CD4-positive, alpha-beta T cell treated with Interleukin-4 for 1 hour (primary cell): ENCODE data around the gene HIP1.
"Not testable (repeated sequence)": the region's sequence is repeated elsewhere in the genome, so short reads cannot be mapped to it uniquely, and the experiment has no call there.

ENCODE experiments used
- DNase-seq, 2 donors: peaks; one replicate each; pipeline ENCODE4 v3.0.0-alpha.2; 2020 to 2022

The HIP1 gene

DNA sequence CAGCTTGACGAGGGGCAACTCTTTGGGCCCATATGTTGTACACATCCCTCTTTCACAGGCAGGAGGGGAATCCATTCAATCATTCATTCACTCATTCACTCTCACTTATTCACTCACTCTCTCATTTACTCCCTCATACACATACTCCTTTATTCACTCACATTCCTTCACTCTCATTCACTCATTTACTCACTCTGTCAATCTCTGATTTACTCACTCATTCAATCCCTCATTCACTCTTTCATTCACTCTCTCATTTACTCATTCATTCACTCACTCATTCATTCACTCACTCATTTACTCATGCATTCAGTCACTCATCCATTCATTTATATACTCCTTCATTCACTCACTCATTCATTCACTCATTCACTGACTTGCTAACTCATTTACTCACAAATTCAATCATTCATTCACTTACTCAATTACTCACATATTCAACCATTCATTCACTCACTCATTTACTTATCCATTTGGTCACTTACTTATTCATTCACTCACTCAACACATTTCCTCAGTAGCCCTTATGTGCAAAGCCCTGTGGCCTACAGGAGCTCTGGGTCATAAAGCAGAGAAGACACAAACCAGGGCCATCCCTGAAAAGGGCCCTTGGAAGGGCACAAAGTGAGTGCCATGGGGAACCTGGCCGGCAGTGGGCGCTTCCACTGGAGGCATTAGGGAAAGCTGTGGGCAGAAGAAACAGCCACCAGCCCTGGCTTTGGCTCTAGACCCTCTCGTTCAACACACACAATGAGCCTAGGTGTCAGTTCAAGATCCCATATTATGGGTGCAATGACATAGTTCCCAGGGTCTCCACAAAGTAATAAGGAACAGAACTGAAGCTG is 26.0 kb downstream of the HIP1 start:
- DNase-seq, result no peak

DNA sequence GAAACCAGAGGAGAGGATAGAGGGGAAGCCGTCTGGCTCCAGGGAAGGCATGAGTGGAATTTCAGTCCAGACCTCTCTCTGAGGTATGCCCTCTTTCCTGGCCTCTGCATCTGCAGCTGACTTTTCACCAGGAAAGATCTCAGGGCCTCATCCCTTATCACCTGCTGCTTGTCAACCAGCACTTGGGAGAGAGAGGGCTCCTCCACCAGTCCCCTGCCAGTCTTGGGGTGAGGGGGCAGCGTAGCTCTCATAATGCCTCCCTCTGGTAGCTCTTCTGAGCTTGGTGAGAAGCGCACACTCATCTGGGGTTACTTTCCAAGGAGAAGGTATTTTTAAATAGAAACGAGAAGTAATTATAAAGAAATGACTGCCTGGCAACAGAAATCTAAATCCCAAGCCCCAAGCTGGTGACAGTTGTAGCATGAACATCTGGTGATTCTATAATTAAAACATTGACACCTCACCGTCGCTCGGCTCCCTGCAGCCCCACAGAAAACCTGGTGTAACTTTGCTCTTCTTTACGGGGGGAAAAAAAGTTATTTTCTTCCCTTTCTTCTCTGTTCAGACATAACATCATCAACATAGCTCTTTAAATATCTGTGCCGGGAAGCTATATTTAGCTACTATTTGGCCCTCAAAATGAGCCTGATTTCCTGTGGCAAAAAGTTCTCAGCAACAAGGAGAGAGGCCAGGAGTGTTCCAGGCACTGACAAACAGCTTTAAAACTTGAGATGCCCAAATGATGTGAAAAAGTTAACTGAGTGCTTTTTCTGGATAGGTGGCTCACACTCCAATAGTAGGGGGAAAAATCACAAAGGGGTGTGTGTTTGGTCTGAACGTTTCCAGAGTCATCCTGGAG is 26.9 kb downstream of the HIP1 start:
- no peak for DNase-seq

DNA sequence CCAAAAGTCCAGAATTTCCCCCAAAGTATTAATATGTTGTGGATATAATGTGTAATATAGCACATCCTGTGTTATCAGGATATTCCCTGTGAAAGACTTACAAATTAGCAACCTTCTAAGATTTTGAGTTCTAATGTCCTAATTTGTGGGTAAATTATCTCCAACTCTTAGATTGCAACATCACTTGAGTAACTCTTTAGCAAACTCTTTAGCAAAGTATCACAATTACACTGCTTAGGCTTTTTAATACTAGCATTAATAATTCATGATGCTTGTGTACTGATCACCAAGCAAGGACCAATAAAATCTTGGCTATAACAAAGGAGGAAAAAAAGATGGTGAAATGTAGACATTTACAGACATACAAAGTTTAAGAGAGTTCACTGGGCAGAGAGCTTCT is 27.7 kb downstream of the HIP1 start:
- no peak for DNase-seq

DNA sequence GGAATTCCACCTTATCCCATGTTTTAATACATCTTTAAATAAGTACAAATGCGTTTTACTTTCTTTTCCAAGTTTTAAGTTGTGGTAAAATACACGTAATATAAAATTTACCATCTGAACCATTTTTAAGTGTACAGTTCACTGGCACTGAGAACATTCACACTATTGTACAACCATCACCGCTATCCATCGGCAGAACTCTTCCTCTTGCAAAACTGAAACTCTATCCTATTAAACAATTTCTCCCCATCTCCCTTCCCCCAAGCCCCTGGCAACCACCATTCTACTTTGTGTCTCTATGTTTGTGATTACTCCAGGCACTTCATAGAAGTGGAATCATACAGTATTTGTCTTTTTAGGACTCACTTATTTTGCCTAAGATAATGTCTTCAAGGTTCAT is 33.8 kb downstream of the HIP1 start:
- no peak for DNase-seq

DNA sequence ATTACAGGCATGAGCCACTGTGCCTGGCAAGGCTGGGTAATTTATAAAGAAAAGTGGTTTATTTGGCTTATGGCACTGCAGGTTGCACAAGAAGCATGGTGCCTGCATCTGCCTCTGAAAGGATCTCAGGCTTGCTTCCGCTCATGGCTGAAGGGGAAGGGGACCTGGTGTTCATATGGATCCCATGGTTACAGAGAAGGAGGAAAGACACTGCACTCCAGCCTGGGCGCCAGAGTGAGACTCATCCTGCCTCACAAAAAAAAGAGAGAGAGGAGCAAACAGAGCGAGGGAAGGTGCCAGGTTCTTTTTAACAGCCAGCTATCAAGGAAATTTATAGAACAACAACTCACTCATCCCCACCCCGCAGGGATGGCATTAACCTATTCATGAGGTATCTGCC is 36.2 kb downstream of the HIP1 start:
- DNase-seq, result no peak

DNA sequence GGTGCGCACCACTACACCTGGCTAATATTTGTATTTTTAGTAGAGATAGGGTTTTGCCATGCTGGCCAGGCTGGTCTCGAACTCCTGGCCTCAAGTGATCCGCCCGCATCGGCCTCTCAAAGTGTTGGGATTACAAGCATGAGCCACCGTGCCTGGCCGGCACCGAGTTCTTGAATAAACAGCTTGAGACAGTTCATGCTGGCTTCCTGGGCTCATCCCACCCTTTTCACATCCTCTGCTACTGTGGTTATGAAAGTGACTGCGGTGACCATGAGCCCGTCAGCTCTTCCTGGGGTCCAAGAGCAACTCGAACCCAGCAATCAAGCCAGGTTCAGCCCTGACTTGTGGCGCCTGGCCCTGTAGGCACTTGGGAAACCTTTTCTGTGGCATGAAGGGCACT is 38.7 kb downstream of the HIP1 start:
- no peak for DNase-seq

DNA sequence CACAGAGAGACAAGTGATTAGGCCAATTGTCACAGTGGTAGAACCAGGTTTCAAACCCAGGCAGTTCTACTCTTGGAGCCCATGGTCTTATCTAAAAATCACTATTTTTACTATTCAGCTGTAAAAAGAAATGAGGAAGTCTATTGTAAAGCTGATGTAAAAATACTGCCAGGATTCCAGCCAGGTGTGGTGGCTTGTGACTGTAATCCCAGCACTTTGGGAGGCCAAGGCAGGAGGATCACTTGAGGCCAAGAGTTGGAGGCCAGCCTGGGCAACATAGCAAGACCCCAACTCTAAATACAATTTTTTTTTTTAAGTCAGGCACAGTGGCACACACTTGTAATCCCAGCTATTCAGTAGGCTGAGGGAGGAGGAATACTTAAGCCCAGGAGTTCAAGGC is 40.4 kb downstream of the HIP1 start:
- DNase-seq, result no peak

DNA sequence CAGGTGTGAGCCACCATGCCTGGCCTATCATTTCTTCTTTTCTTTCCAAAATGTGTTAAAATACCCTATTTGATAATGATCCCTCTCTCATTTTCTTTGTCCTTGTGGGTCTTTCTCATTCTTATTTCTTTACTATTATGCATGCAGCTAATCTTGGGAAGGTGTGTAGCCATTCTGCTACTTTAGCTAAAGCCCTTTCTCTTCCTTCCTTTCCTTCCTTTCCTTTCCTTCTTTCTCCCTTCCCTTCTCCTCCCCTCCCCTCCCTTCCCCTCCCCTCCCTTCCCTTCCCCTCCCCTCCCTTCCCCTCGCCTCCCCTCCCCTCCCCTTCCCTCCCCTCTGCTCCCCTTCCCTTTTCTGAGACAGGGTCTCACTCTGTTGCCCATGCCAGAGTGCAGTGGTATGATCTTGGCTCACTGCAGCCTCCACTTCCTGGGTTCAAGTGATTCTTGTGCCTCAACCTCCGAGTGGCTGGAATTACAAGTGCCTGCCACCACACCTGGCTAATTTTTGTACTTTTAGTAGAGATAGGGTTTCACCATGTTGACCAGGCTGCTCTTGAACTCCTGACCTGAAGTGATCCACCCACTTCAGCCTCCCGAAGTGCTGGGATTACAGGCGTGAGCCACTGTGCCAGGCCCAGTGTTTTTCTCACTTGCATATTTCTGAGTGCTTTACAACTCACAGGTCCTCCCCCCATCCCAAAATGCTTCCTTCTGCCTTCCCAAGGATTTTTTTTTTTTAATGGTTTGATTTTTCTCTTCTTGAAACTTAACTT is 42.3 kb downstream of the HIP1 start:
- no peak for DNase-seq

DNA sequence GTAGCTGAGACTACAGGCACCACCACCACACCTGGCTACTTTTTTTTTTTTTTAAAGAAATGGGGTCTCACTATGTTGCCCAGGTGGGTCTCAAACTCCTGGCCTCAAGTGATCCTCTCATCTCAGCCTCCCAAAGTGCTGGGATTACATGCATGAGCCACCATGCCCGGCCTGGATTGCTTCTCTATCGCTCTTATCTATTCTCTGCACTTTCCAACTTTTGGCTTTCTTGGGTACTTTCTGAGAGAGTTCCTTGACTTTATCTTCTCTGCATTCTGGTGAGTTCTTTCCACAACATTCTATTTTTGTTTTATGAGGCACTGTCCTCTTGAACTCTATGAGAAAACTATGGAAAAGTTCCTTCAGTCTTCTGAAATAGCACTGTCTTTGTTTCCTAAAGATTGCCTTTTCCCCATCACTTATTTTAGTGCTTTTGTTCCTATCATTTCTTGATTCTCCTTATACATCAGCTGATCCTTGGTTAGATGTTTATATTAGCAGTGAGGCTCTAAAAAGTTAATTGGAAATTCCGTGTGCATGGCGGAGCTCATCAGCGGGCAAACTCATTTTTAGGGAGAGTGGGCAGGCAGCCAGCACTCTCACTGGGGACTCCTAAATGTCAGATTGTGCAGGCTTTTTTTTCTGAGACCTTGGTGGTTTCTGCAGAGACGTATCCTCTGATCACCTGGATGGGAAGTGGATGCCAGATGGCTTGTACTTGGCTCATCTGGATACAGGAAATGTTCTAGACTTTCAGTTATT is 43.9 kb downstream of the HIP1 start:
- no peak for DNase-seq

DNA sequence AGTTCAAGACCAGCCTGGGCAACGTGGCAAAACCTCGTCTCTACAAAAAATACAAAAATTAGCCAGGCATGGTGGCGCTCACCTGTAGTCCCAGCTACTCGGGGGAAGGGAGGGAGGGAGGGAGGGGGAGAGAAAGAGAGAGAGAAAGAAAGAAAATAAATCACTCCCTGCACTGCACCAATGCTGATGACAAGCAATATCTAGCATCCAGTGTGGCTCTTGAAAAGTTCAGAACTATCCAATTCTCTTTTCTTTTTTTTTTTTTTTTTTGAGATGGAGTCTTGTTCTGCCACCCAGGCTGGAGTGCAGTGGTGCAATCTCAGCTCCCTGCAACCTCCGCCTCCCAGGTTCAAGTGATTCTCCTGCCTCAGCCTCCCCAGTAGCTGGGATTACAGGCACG is 45.1 kb downstream of the HIP1 start:
- not testable (repeated sequence) for DNase-seq

DNA sequence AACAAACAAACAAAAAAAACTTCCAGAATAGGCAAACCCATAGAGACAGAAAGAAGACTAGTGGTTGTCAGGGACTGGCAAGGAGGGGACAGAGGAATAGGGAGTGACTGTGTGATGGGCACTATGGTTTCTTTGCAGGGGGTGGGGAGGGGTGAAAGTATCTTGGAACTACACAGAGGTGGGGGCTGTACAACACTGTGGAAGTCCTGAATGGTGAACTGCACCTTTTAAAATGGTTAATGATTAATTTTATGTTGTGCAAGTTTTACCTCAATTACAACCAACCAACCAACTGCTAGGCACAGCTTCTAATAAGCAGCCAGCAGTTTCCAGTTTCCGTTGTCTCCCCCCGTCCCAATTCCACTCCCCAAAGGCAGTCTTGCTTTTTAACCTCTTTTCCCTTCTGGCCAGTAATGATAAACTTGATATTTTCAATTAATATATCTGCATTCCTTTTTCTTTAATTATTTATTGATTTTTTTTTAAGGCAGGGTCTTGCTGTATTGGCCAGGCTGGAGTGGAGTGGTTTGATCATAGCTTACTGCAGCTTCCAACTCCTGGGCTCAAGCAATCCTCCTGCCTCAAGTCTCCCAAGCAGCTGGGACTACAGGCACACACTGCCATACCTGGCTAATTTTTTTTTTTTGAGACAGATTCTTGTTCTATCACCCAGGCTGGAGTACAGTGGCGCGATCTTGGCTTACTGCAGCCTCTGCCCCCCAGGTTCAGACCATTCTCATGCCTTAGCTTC is 46.8 kb downstream of the HIP1 start:
- no peak for DNase-seq

DNA sequence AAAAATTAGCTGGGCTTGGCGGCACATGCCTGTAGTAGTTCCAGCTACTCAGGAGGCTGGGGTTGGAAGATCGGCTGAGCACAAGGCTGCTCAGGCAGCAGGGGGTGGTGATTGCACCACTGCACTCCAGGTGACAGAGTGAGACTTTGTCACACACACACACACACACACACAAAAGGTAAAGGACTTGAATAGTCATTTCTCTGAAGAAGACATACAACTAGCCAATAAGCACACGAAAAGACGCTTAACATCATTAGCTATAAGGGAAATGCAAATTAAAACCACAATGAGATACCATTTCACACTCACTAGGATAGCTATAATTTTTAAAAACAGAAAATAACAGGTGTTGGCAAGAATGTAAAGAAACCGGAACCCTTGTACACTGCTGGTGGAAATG is 48.6 kb downstream of the HIP1 start:
- DNase-seq, result no peak

DNA sequence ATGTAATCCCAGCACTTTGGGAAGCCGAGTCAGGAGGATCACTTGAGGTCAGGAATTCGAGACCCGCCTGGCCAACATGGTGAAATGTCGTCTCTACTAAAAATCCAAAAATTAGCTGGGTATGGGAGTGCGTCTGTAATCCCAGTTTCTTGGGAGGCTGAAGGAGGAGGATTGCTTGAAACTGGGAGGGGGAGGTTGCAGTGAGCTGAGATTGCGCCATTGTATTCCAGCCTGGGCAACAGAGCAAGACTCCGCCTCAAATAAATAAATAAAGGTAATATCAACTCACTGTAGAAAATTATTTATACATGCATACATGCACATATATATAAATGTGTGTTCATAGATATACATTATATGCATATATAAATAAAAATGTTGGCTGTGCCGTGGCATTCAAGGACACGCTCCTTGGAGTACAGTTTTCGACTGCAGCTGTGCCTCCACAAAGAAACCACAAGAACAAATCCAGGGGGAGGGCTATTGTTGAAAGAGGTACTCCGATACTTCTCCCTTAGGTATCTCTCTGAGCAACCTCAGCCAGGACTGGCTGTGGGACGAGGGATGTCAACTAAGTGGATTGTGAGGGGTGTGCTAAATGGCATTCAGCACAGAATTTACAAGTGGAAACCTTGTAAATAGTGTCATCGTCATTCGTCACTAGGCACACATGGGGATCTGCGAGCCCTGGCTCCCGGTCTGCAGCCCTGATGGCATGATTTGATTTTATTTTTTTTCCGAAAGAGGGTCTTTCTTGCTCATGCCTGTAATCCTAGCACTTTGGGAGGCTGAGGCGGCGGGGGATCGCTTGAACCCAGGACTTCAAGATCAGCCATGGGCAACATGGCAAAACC is 49.3 kb downstream of the HIP1 start:
- DNase-seq, result no peak

DNA sequence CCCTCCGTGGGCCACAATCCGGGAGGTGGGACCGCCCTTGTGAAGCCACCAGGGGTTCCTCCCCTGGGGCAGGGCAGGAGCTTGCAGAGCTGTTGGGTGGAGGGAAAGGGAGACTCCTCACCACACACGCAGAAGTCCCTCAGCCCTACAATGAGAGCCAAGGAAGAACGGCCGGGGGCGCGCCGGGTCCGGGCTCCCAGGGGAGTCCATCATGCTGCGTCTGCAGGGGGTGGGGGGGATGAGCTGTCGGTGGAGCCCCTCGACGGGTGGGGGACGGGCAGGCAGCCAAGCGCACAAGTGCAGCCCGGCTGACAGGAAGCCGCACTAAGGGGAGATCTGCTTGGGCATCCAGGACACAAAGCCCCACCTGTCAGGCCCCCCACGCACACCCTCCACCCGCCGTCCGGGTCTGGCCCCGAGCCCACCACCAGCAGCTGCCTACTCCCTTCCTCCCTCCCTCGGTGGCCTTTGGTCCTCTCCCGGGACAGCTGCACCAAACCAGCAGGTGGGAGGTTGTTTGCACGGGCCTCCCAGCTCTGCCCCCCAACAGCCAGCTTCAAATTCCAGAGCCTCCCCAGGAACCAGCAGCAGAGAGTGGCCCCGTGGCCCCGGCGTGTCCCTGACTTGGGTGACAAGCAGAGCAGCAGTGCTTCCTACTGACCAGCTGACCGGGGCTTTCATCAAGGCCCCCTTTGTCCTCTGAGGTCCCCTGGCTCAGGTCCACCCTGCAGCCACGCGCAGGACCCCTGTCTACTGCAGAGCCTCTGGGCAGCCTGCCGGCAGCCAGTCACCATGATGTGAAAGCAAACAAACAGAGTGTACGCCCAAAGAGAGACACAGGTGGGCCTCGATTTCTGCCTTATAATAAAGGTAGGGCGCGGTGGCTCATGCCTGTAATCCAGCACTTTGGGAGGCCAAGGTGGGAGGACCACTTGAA is 50.3 kb downstream of the HIP1 start:
- peak in 1 of 2 donors; percentile 14 for DNase-seq

DNA sequence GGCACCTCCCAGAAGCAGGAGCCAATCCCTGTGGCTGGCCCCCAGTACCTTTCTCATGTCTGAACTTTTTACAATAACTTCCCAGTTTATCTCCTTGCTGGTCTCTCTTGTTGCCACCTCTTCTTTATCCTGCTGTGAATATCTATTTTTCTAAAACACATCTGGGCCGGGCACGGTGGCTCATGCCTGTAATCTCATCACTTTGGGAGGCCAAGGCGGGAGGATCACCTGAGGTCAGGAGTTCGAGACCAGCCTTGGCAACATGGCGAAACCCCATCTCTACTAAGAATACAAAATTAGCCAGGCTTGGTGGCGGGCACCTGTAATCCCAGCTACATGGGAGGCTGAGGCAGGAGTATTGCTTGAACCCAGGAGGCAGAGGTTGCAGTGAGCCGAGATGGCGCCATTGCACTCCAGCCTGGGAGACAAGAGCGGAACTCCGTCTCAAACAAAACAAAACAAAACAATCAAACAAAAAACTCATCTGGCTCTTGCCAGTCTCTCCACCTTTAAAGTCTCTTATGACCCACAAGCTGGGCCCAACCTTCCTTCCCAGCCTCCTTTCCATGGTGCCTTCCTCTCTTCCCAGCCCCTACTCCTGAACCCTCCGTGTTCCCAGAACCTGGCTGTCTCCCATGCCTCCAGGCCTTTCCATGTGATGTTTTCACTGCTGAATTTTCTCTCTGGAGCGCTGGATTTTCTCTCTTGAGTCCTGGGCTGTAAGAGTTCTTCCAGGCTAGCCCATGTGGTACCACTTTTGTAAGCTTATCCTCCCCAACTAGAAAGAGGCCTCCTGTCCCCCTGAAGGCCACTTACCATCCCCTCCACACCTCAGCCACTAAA is 51.3 kb downstream of the HIP1 start:
- DNase-seq, result no peak

DNA sequence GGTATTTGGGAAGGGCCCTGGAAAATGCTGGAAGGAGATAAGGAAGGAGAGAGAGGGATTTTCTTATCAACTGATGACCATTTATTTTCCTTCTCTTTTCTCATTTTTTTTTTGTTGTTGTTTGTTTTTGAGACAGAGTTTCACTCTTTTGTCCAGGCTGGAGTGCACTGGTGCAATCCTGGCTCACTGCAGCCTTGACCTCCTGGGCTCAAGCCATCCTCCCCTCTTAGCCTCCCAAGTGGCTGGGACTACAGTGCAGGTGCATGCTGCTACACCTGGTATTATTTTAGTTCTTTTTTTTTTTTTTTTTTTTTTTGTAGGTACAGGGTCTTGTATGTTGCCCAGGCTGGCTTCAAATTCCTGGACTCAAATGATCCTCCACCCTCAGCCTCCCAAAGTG is 52.2 kb downstream of the HIP1 start:
- DNase-seq, result no peak

DNA sequence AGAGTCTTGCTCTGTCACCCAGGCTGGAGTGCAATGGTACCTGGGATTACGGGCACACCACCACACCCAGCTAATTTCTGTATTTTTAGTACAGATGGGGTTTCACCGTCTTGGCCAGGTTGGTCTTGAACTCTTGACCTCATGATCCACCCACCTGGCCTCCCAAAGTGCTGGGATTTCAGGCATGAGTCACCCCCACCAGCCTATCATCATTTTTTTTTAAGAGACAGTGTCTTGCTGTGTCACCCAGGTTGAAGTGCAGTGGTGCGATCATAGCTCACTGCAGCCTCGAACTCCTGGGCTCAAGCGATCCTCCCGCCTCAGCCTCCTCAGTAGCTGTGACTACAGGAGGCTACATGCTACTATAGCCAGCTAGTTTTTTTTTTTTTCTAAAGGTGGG is 56.7 kb downstream of the HIP1 start:
- not testable (repeated sequence) for DNase-seq

DNA sequence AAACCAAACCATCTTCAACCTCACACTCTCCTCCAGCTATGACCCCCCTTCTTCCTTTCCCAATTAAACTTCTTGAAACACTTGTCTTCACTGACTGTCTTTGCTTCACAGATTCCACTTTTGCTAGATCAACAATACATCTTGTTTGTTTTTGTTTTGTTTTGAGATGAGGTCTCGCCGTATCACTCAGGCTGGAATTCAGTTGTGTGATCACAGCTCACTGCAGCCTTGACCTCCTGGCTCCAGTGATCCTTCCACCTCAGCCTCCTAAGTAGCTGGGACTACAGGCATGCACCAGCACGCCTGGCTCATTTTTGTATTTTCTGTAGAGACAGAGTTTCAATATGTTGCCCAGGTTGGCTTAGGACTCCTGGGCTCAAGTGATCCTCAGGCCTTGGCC is 59.7 kb downstream of the HIP1 start:
- DNase-seq, result no peak

DNA sequence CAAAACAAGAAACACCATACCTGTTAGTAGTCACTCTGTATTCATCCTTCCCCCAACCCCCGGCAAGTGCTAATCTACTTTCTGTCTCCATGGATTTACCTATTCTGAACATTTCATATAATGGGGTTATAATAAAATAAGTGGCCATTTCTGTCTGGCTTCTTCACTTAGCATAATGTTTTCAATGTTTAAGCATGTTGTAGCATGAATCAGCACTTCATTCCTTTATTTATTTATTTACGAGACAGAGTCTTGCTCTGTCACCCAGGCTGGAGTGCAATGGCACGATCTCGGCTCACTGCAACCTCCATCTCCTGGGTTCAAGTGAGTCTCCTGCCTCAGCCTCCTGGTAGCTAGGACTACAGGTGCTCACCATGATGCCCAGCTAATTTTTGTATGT is 69.2 kb downstream of the HIP1 start:
- no peak for DNase-seq
